Measurements from ENCODE around the gene MTMR4. TPM values are rescaled to one million over a fixed set of nuclear protein-coding genes. Genes with fewer than 3 reads are reported as not detected.
"Not testable (repeated sequence)": the region's sequence is repeated elsewhere in the genome, so short reads cannot be mapped to it uniquely, and the experiment has no call there.

The MTMR4 gene
- total RNA-seq, 1 experiment from 2014 or later, result 79.4 TPM

DNA sequence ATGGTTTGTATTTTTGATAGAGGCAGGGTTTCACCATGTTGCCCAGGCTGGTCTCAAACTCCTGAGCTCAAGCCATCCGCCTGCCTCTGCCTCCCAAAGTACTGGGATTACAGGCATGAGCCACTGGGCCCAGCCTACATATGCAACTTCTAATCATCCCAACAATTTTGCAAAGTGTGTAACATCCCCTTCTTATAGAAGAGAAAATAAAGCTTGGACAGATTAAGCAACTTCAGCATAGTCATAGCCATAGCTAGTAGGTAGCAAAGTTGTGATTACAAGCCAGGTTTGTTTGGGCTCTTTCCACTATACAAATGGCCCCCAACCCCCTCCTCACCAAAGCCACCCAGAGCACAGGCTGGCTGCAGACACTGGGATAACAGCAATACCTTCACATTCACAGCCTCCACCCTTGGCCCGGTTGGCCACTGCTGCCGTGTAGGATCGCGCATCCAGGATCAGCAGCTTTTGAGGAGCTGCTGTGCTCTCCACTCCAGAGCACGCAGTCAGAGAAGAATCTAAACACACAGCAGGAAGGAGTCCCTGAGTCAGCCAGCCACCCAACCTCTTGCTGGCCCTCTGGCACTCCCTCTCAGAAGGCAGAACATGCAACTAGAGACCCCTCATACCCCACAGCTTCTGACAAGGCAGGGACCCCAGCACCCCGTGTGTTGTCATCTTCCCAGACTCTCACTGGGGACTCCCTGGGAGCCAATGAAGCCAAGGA, 7.9 kb downstream of the MTMR4 start:
- intact Hi-C loops (cut with micrococcal nuclease; ENCODE audit: unreplicated experiment), result no loop called here
- H3K27ac ChIP-seq (ENCODE audit: low read depth, low read length, poor library complexity, severe bottlenecking), result no peak overlapping the region
- TF ChIP-seq, protein P1, sequence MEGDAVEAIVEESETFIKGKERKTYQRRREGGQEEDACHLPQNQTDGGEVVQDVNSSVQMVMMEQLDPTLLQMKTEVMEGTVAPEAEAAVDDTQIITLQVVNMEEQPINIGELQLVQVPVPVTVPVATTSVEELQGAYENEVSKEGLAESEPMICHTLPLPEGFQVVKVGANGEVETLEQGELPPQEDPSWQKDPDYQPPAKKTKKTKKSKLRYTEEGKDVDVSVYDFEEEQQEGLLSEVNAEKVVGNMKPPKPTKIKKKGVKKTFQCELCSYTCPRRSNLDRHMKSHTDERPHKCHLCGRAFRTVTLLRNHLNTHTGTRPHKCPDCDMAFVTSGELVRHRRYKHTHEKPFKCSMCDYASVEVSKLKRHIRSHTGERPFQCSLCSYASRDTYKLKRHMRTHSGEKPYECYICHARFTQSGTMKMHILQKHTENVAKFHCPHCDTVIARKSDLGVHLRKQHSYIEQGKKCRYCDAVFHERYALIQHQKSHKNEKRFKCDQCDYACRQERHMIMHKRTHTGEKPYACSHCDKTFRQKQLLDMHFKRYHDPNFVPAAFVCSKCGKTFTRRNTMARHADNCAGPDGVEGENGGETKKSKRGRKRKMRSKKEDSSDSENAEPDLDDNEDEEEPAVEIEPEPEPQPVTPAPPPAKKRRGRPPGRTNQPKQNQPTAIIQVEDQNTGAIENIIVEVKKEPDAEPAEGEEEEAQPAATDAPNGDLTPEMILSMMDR (conservative IDR thresholded peaks at IDR 0.05; ENCODE audit: low read depth, low read length), result no peak
- no peak for TF ChIP-seq EZH2 (IDR thresholded peaks at IDR 0.05; ENCODE audit: borderline replicate concordance, low read depth, low read length, poor library complexity, severe bottlenecking)
- no peak for DNase-seq (ENCODE audit: low spot score)
- H3K9me3 ChIP-seq (ENCODE audit: low read depth, low read length, poor library complexity, severe bottlenecking), result no peaks in the 10 kb centered on the region
- no peaks in the 10 kb centered on the region for H3K4me1 ChIP-seq (ENCODE audit: insufficient read depth, low read length, poor library complexity, severe bottlenecking)
- ChIA-PET CTCF (no interaction called here), POLR2A (ENCODE audit: low non-redundant PET) (no interaction called here)
- H3K36me3 ChIP-seq (ENCODE audit: insufficient read depth, low read length, poor library complexity, severe bottlenecking), result peaks cover 97% of the 10 kb centered on the region
- no peaks in the 10 kb centered on the region for H3K27me3 ChIP-seq (replicated peaks; ENCODE audit: insufficient read depth, low read depth, low read length, poor library complexity)
- no peak overlapping the region for H3K4me3 ChIP-seq (ENCODE audit: low read depth, low read length, poor library complexity, severe bottlenecking)
- no TSS peak for BruUV-seq (replicated peaks)

DNA sequence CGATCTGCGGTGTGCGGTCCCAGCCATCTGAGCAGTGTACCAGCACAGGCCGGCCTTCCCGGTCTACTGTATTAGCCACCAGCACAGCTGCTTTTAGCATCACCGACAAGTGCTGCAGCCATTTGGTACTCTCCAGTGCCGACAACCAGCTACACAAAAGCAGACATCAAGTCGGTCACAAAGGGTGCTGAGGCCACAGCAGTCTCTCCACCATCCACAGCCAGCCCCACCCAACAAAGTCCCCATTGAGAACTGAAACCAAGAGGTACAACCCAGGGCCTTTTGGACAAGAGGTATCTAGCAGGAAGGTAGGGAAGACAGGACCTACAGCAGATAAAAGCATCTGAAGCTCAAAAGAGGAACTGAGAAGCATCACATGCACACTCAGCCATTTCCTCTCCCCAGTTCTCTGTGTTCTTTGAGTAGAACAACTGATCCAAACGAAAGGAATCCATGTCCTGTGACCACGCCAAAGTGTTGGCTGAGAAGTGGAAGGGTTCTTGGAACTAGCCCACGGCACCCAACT, 9.5 kb downstream of the MTMR4 start:
- CTCF ChIA-PET, result no interaction called here
- intact Hi-C loops (cut with micrococcal nuclease; ENCODE audit: unreplicated experiment), result no loop called here

DNA sequence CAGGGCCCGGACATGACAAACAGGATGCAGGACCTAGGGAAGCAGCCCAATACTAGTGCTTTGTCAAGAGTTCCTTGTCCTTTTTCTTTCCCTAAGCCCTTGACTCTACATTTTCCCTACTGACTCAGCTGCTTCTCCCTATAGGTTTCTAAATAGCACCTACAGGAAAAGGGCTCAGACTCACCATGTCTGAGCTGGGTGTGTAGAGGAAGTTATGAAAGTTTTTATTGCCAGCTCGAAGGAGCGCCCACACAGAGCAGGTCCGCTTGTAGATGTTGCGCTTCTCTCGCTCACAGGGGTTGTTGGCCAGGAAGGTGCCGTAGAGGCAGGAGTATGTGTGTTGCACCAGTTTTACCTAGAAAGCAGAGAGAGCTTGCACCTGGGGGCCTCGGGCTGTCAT, 10.6 kb downstream of the MTMR4 start:
- no peak overlapping the region for H3K27ac ChIP-seq (ENCODE audit: low read depth, low read length, poor library complexity, severe bottlenecking)
- no peak overlapping the region for H3K4me3 ChIP-seq (ENCODE audit: low read depth, low read length, poor library complexity, severe bottlenecking)
- TF ChIP-seq, protein P1 (conservative IDR thresholded peaks at IDR 0.05; ENCODE audit: low read depth, low read length), result no peak
- no peaks in the 10 kb centered on the region for H3K27me3 ChIP-seq (replicated peaks; ENCODE audit: insufficient read depth, low read depth, low read length, poor library complexity)
- H3K36me3 ChIP-seq (ENCODE audit: insufficient read depth, low read length, poor library complexity, severe bottlenecking), result peaks cover 87% of the 10 kb centered on the region
- BruUV-seq (replicated peaks), result no TSS peak
- intact Hi-C loops (cut with micrococcal nuclease; ENCODE audit: unreplicated experiment), result no loop called here
- CTCF ChIA-PET, result no interaction called here
- no peaks in the 10 kb centered on the region for H3K4me1 ChIP-seq (ENCODE audit: insufficient read depth, low read length, poor library complexity, severe bottlenecking)
- POLR2A ChIA-PET (ENCODE audit: low non-redundant PET), result no interaction called here
- no peaks in the 10 kb centered on the region for H3K9me3 ChIP-seq (ENCODE audit: low read depth, low read length, poor library complexity, severe bottlenecking)
- DNase-seq (ENCODE audit: low spot score), result no peak

More for the DNA sequence above, 9.5 kb downstream of the MTMR4 start:
- DNase-seq (ENCODE audit: low spot score), result no peak
- Histone ChIP-seq H3K4me3 (ENCODE audit: low read depth, low read length, poor library complexity, severe bottlenecking) (no peak overlapping the region), H3K4me1 (ENCODE audit: insufficient read depth, low read length, poor library complexity, severe bottlenecking) (no peaks in the 10 kb centered on the region), H3K9me3 (ENCODE audit: low read depth, low read length, poor library complexity, severe bottlenecking) (no peaks in the 10 kb centered on the region), H3K36me3 (ENCODE audit: insufficient read depth, low read length, poor library complexity, severe bottlenecking) (peaks cover 96% of the 10 kb centered on the region), H3K27ac (ENCODE audit: low read depth, low read length, poor library complexity, severe bottlenecking) (no peak overlapping the region), H3K27me3 (replicated peaks; ENCODE audit: insufficient read depth, low read depth, low read length, poor library complexity) (no peaks in the 10 kb centered on the region)
- BruUV-seq (replicated peaks), result no TSS peak
- POLR2A ChIA-PET (ENCODE audit: low non-redundant PET), result no interaction called here
- TF ChIP-seq, protein P1 (conservative IDR thresholded peaks at IDR 0.05; ENCODE audit: low read depth, low read length), result no peak
- TF ChIP-seq EZH2 (IDR thresholded peaks at IDR 0.05; ENCODE audit: borderline replicate concordance, low read depth, low read length, poor library complexity, severe bottlenecking), result no peak

DNA sequence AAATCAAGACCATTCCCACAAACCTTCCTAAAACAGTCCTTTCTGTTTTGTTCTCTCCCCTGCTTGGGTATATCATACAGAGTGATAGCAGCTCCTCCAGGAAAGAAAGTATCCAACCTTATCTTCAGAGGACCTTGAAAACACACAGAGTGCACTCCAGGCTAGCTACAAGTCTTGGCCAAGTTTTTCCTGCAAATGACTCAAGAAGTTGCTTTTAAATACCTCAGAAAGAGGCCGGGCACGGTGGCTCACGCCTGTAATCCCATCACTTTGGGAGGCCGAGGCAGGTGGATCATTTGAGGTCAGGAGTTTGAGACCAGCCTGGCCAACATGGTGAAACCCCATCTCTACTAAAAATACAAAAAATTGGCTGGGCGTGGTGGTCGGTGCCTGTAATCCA, 11.3 kb downstream of the MTMR4 start:
- H3K27ac ChIP-seq (ENCODE audit: low read depth, low read length, poor library complexity, severe bottlenecking); CTCF ChIA-PET; H3K4me1 ChIP-seq (ENCODE audit: insufficient read depth, low read length, poor library complexity, severe bottlenecking); H3K4me3 ChIP-seq (ENCODE audit: low read depth, low read length, poor library complexity, severe bottlenecking); BruUV-seq (replicated peaks); intact Hi-C loops (cut with micrococcal nuclease; ENCODE audit: unreplicated experiment); H3K9me3 ChIP-seq (ENCODE audit: low read depth, low read length, poor library complexity, severe bottlenecking); H3K27me3 ChIP-seq (replicated peaks; ENCODE audit: insufficient read depth, low read depth, low read length, poor library complexity); DNase-seq (ENCODE audit: low spot score): not testable (repeated sequence)
- POLR2A ChIA-PET (ENCODE audit: low non-redundant PET), result interaction anchor here (0.6 kb wide), 1 partner anchor 196 kb away, joined by 3 read pairs; no protein-coding TSS in a partner anchor
- peaks cover 80% of the 10 kb centered on the region for H3K36me3 ChIP-seq (ENCODE audit: insufficient read depth, low read length, poor library complexity, severe bottlenecking)
